Hepatocyte (in vitro differentiated cells): ENCODE measurements around the gene CRYBA4. TPM values are rescaled to one million over a fixed set of nuclear protein-coding genes. Genes with fewer than 3 reads are reported as not detected.

ENCODE experiments used
- DNase-seq: peaks from one replicate; pipeline ENCODE4 v3.0.0-alpha.2; 2016; ENCODE audit warnings: low spot score
- H2AFZ ChIP-seq: fragments of 200-600 bp; sonication (generic); 2 replicates; pipeline ENCODE4 v1.6.0; 2016; ENCODE audit warnings: antibody characterized with exemption, mild to moderate bottlenecking
- H3K27ac ChIP-seq: fragments of 200-600 bp; sonication (generic); 2 replicates; pipeline ENCODE4 v1.5.1; 2016; ENCODE audit warnings: mild to moderate bottlenecking
- H3K27me3 ChIP-seq: fragments of 200-600 bp; sonication (generic); 2 replicates; pipeline ENCODE4 v1.6.1; 2016
- H3K36me3 ChIP-seq: fragments of 200-600 bp; sonication (generic); replicated peaks from 2 replicates; pipeline ENCODE4 v1.5.1; 2016; ENCODE audit warnings: low read depth; ENCODE audit not compliant: insufficient read depth
- H3K4me1 ChIP-seq: fragments of 200-600 bp; sonication (generic); 2 replicates; pipeline ENCODE4 v1.5.1; 2016; ENCODE audit warnings: mild to moderate bottlenecking, moderate library complexity; ENCODE audit not compliant: insufficient read depth
- H3K4me2 ChIP-seq: fragments of 200-600 bp; sonication (generic); 2 replicates; pipeline ENCODE4 v1.6.0; 2016
- H3K4me3 ChIP-seq: fragments of 200-600 bp; sonication (generic); 2 replicates; pipeline ENCODE4 v1.5.1; 2016; ENCODE audit warnings: mild to moderate bottlenecking
- H3K79me2 ChIP-seq: fragments of 200-600 bp; sonication (generic); 2 replicates; pipeline ENCODE4 v1.6.0; 2017; ENCODE audit warnings: mild to moderate bottlenecking
- H3K9me2 ChIP-seq: fragments of 200-600 bp; sonication (generic); replicated peaks from 2 replicates; pipeline ENCODE4 v1.6.0; 2017; ENCODE audit warnings: mild to moderate bottlenecking; ENCODE audit not compliant: insufficient read depth
- H3K9me3 ChIP-seq: fragments of 200-600 bp; sonication (generic); 2 replicates; pipeline ENCODE4 v1.5.1; 2016; ENCODE audit warnings: low read depth, mild to moderate bottlenecking
- H4K20me1 ChIP-seq: fragments of 200-600 bp; sonication (generic); 2 replicates; pipeline ENCODE4 v1.6.0; 2016; ENCODE audit warnings: mild to moderate bottlenecking; ENCODE audit not compliant: insufficient read depth, poor library complexity, severe bottlenecking
- EZH2 ChIP-seq: fragments of 200-600 bp; sonication (generic); IDR thresholded peaks from 2 replicates; pipeline ENCODE4 v1.6.1; 2016; ENCODE audit warnings: antibody characterized with exemption, mild to moderate bottlenecking, borderline replicate concordance
- EZH2phosphoT487 ChIP-seq: fragments of 200-600 bp; sonication (generic); IDR thresholded peaks from one replicate; pipeline ENCODE4 v1.6.1; 2018; ENCODE audit warnings: antibody characterized with exemption, mild to moderate bottlenecking, low read depth, moderate library complexity; ENCODE audit not compliant: unreplicated experiment, severe bottlenecking
- WGBS: methylation state at CpG from one replicate; pipeline ENCODE4 v1.1.6; 2016; ENCODE audit warnings: low lambda C conversion rate; ENCODE audit errors: missing lambda C conversion rate; 5-methylcytosine and 5-hydroxymethylcytosine counted together
- polyA plus RNA-seq: library from polyadenylated mRNA; unstranded; fragments of >200 nt; fragmentation: Nextera tagmentation; extraction: Ambion mirVana; gene quantifications from 2 replicates; pipeline ENCODE4 v1.2.1, GENCODE V29; 2016
- total RNA-seq: library from RNA; depleted of rRNA; stranded (reverse); fragments of >200 nt; gene quantifications from 2 replicates; pipeline ENCODE4 v1.2.3, GENCODE V29; 2014
- TF ChIP-seq, protein P1 (sequence below): fragments of 200-600 bp; sonication (generic); IDR thresholded peaks from 2 replicates; pipeline ENCODE4 v1.5.1; 2016; ENCODE audit warnings: antibody characterized with exemption, mild to moderate bottlenecking; ENCODE audit not compliant: poor library complexity

The CRYBA4 gene
- total and polyA plus RNA-seq, 2 experiments from 2014 or later: not detected

DNA sequence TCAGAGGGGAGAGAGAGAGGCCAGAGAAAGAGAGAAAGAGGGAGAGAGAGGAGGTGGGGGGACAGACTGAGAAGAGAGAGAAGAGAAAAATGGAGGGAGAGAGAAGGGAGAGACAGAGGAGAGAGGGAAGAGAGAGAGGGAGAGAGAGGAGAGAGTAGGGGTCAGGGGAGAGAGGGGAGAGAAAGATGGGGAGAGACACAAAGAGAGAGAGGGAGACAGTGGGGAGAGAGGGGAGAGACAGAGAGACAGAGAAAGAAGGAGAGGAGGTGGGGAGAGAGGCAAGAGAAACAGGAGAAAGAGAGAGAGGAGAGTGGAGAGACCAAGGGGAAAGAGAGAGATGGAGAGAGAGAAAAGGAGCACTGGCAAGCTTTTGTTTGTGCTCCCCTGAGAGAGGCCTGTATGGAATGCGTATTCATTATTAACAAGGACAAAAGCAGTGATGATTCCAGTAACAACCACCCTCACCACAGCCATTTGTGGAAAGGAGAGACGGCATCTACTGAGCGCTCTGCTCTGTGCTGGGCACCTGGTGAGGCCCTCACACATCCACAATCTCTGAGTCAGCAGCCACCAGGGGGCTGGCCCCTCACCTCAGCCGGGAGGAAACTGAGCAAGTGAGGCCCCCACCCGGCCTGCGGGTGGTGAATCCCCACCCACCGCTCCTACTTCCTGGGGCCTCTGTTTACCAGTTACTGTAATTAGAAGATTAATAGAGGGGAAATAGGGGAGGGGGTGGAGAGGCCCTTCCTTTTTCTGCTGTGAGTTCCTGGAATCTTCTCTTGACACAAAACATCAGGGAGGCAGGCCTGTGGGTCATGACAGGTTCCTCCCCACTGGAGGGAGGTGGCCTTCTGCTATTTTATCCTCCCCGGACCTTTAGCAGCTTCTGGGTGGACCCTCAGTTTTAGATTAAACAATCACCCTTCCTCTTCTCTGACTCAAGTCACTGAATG is 21.0 kb downstream of the CRYBA4 start:
- Histone ChIP-seq H3K4me3 (no peak overlapping the region), H4K20me1 (no peaks in the 10 kb centered on the region), H3K9me3 (no peaks in the 10 kb centered on the region), H3K4me2 (no peak overlapping the region), H3K9me2 (no peaks in the 10 kb centered on the region), H3K4me1 (peaks cover 17% of the 10 kb centered on the region), H3K79me2 (no peaks in the 10 kb centered on the region), H3K36me3 (no peaks in the 10 kb centered on the region), H2AFZ (peak overlapping the region; percentile 49), H3K27me3 (peaks cover 13% of the 10 kb centered on the region), H3K27ac (no peak overlapping the region)
- WGBS: 36% methylated on average over 8 of the region's 8 CpGs
- no peak for DNase-seq
- TF ChIP-seq EZH2phosphoT487 (no peak), EZH2 (no peak)
- TF ChIP-seq, protein P1, sequence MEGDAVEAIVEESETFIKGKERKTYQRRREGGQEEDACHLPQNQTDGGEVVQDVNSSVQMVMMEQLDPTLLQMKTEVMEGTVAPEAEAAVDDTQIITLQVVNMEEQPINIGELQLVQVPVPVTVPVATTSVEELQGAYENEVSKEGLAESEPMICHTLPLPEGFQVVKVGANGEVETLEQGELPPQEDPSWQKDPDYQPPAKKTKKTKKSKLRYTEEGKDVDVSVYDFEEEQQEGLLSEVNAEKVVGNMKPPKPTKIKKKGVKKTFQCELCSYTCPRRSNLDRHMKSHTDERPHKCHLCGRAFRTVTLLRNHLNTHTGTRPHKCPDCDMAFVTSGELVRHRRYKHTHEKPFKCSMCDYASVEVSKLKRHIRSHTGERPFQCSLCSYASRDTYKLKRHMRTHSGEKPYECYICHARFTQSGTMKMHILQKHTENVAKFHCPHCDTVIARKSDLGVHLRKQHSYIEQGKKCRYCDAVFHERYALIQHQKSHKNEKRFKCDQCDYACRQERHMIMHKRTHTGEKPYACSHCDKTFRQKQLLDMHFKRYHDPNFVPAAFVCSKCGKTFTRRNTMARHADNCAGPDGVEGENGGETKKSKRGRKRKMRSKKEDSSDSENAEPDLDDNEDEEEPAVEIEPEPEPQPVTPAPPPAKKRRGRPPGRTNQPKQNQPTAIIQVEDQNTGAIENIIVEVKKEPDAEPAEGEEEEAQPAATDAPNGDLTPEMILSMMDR: no peak

DNA sequence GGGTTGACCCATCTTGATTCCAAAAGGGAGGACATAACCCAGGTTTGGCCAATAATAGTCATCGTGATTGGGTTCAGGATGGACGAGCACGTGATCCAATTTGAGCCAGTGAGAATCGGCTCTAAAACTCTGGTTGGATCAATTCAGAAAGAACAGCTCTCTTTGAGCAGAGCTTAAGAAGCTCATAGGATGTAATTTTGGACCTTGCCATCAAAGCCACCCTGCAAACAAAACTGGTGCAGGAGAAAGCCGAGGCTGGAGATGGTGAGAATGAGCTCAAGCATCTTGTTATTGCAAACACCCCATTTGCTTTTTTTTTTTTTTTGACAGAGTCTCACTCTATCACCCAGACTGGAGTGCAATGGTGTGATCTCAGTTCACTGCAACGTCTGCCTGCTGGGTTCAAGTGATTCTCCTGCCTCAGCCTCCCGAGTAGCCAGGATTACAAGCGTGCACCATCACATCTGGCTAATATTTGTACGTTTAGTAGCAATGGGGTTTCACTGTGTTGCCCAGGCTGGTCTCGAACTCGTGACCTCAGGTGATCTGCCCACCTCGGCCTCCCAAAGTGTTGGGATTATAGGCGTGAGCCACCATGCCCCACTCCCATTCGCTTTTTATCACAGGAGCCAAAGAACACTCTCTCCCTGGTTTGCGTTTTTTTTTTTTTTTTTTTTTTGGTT is 21.8 kb downstream of the CRYBA4 start:
- no peak overlapping the region for H3K27ac ChIP-seq
- peaks cover 17% of the 10 kb centered on the region for H3K4me1 ChIP-seq
- WGBS: 87% methylated on average over 14 of the region's 15 CpGs
- H3K4me2 ChIP-seq: no peak overlapping the region
- H3K36me3 ChIP-seq: no peaks in the 10 kb centered on the region
- H3K27me3 ChIP-seq: peaks cover 18% of the 10 kb centered on the region
- no peaks in the 10 kb centered on the region for H3K9me3 ChIP-seq
- no peak overlapping the region for H3K4me3 ChIP-seq
- DNase-seq: no peak
- H2AFZ ChIP-seq: no peak overlapping the region
- no peaks in the 10 kb centered on the region for H3K9me2 ChIP-seq
- H3K79me2 ChIP-seq: no peaks in the 10 kb centered on the region
- TF ChIP-seq EZH2phosphoT487 (no peak), EZH2 (no peak)
- TF ChIP-seq, protein P1: no peak
- no peaks in the 10 kb centered on the region for H4K20me1 ChIP-seq

DNA sequence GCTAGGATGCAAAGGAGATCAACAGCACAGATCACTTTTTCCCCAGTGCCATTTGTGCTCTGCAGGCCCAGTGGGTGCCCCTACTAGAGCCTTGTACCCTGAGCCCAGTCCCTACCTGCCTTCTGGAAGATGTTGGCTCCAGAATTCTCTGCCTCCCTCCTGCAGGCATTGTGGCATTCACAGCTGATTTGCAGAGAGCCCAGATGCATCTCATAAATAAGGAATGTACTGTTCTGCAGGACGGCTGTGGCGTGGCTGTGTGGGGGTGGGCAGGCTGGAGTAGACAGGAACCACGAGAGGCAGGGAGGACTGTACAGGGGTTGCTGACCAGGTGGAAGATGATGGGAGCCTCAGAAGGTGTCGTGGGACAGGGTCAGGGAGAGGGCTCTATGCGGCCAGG is 24.4 kb downstream of the CRYBA4 start:
- Histone ChIP-seq H4K20me1 (no peaks in the 10 kb centered on the region), H3K36me3 (no peaks in the 10 kb centered on the region), H3K9me2 (no peaks in the 10 kb centered on the region), H3K9me3 (no peaks in the 10 kb centered on the region), H3K4me1 (peaks cover 17% of the 10 kb centered on the region), H3K4me3 (no peak overlapping the region), H3K27ac (no peak overlapping the region), H3K4me2 (no peak overlapping the region), H3K79me2 (no peaks in the 10 kb centered on the region), H3K27me3 (peaks cover 36% of the 10 kb centered on the region), H2AFZ (no peak overlapping the region)
- TF ChIP-seq EZH2phosphoT487 (no peak), EZH2 (no peak)
- TF ChIP-seq, protein P1: no peak
- DNase-seq: no peak
- WGBS: 29% methylated on average over 5 of the region's 5 CpGs
